ENCODE results near the gene FUOM.

FUOM gene

GRCh38 chr10:133357285-133358161, at the start of gene FUOM:
FUOM (minus strand) TSS chr10:133358019; CDS start chr10:133358007, 12 bp downstream.
- DNase-seq (ENCODE audit: low read depth in 2 of 2) = peak; percentile 65 to 70

- DNase-seq (ENCODE audit: low read depth in 2 of 2) = no peak
These were observed 48.2 kb upstream of the FUOM start for GRCh38 chr10:133405844-133406527.

GRCh38 chr10:133405272-133405671, 47.5 kb upstream of the FUOM start:
- DNase-seq (ENCODE audit: low read depth in 2 of 2) = no peak

- no peak for DNase-seq (ENCODE audit: low read depth in 2 of 2)
These were observed 46.0 kb upstream of the FUOM start for GRCh38 chr10:133403784-133404183.

- no peak for DNase-seq (ENCODE audit: low read depth in 2 of 2)
These were observed 45.5 kb upstream of the FUOM start for GRCh38 chr10:133403359-133403758.

- DNase-seq (ENCODE audit: low read depth in 2 of 2) = no peak
These were observed 44.3 kb upstream of the FUOM start for GRCh38 chr10:133401981-133402725.

GRCh38 chr10:133401500-133401899, 43.7 kb upstream of the FUOM start:
- no peak for DNase-seq (ENCODE audit: low read depth in 2 of 2)

GRCh38 chr10:133400624-133401424, 43.0 kb upstream of the FUOM start:
- no peak for DNase-seq (ENCODE audit: low read depth in 2 of 2)

GRCh38 chr10:133399123-133399601, 41.3 kb upstream of the FUOM start:
- DNase-seq (ENCODE audit: low read depth in 2 of 2) = no peak

- no peak for DNase-seq (ENCODE audit: low read depth in 2 of 2)
These were observed 40.1 kb upstream of the FUOM start for GRCh38 chr10:133397938-133398337.

- no peak for DNase-seq (ENCODE audit: low read depth in 2 of 2)
These were observed 38.3 kb upstream of the FUOM start for GRCh38 chr10:133396035-133396624.

GRCh38 chr10:133394801-133395221, 37.0 kb upstream of the FUOM start:
- no peak for DNase-seq (ENCODE audit: low read depth in 2 of 2)

- DNase-seq (ENCODE audit: low read depth in 2 of 2) = peak; percentile 90 to 95
These were observed 36.3 kb upstream of the FUOM start, which contains the start of gene MTG1 for GRCh38 chr10:133394064-133394663. MTG1 (plus strand) TSS chr10:133394157; CDS start chr10:133394221, 64 bp downstream.

- no peak for DNase-seq (ENCODE audit: low read depth in 2 of 2)
These were observed 35.7 kb upstream of the FUOM start for GRCh38 chr10:133393401-133394063.

GRCh38 chr10:133391761-133392518, 34.1 kb upstream of the FUOM start:
- DNase-seq (ENCODE audit: low read depth in 2 of 2) = peak; percentile 32 to 60

GRCh38 chr10:133391249-133391635, 33.4 kb upstream of the FUOM start:
- no peak for DNase-seq (ENCODE audit: low read depth in 2 of 2)

- no peak for DNase-seq (ENCODE audit: low read depth in 2 of 2)
These were observed 32.9 kb upstream of the FUOM start for GRCh38 chr10:133390597-133391248.

Data from stimulated activated CD8-positive, alpha-beta memory T cell treated with anti-CD3 and anti-CD28 coated beads, Interleukin-15, amount 100 ng/mL, for 48 hours (primary cell).